ENCODE results near the gene SCAMP1.

- TF ChIP-seq, protein P1, sequence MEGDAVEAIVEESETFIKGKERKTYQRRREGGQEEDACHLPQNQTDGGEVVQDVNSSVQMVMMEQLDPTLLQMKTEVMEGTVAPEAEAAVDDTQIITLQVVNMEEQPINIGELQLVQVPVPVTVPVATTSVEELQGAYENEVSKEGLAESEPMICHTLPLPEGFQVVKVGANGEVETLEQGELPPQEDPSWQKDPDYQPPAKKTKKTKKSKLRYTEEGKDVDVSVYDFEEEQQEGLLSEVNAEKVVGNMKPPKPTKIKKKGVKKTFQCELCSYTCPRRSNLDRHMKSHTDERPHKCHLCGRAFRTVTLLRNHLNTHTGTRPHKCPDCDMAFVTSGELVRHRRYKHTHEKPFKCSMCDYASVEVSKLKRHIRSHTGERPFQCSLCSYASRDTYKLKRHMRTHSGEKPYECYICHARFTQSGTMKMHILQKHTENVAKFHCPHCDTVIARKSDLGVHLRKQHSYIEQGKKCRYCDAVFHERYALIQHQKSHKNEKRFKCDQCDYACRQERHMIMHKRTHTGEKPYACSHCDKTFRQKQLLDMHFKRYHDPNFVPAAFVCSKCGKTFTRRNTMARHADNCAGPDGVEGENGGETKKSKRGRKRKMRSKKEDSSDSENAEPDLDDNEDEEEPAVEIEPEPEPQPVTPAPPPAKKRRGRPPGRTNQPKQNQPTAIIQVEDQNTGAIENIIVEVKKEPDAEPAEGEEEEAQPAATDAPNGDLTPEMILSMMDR (IDR thresholded peaks at IDR 0.05 in 8 of 11, conservative IDR thresholded peaks at IDR 0.05 in 3 of 11): no peak
- TF ChIP-seq POLR2AphosphoS5 (IDR thresholded peaks at IDR 0.05) (no peak), POLR2A (IDR thresholded peaks at IDR 0.05) (no peak)
Measured at GRCh38 chr5:78361631-78361993, 1.2 kb downstream of the SCAMP1 start.

All from spleen (tissue), 7 donors.